Stimulated activated CD4-positive, alpha-beta T cell treated with anti-CD3 and anti-CD28 coated beads, Interleukin-4, amount 100 ng/mL, for 4 hours (primary cell): Measurements from ENCODE around the gene ARHGAP31.
"Not testable (repeated sequence)": the region's sequence is repeated elsewhere in the genome, so short reads cannot be mapped to it uniquely, and the experiment has no call there.

Source experiments
- DNase-seq, 2 experiments: peaks; one replicate each; pipeline ENCODE4 v3.0.0-alpha.2; 2020

The ARHGAP31 gene

DNA sequence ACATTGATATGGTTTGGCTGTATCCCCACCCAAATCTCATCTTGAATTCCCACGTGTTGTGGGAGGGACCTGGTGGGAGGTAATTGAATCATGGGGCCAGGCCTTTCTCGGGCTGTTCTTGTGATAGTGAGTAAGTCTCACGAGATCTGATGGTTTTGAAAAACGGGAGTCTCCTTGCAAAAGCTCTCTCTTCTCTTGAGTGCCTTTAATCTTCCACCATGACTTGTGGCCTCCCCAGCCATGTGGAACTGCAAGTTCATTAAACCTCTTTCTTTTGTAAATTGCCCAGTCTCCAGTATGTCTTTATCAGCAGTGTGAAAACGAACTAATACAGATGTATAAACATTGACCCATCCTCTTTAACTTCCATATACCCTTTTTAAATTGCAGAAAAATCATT lies 26.6 kb downstream of the ARHGAP31 start:
- DNase-seq, result not testable (repeated sequence)

DNA sequence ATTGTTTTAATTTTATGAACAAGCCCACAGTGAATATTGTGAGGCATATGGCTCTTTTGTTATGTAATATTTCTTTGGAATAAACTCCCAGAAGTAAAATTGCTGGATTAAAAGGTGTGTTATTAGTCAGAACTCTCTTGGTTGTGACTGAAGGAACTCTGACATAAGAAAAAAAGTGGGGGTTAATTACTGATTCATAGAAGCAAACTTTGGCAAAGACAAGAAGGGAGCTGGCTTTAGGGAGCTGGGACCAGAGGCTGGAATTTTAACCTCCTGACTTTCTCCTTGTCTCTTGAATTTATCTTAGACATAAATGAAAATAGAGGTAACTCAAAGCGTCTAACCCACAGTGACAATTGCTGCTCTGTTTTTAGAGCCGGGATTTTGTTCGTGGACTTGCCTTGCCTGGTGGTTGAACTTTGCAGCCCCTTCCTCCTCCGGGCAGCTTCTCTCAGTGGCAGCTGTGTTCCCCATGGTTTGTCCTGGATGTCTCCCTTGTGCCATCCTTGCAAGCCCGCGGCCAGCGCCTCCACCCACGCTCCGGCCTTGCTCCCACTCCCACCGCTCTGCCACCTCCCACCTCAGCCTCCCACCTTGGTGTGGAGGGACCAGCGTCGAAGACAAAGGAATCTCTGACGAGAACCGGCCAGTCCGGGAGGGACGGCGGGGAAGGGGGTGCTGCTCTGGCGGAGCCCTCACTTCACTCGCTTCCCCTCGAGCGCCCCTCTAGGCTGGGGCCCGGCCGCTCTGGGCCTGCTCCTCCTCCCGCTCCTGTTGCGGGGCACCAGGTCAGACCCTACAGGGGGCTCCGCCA lies 28.0 kb downstream of the ARHGAP31 start:
- no peak for DNase-seq

- peak; percentile 94 to 97 for DNase-seq
Observed at GRCh38 chr3:119322835-119323722, 28.9 kb downstream of the ARHGAP31 start.

DNA sequence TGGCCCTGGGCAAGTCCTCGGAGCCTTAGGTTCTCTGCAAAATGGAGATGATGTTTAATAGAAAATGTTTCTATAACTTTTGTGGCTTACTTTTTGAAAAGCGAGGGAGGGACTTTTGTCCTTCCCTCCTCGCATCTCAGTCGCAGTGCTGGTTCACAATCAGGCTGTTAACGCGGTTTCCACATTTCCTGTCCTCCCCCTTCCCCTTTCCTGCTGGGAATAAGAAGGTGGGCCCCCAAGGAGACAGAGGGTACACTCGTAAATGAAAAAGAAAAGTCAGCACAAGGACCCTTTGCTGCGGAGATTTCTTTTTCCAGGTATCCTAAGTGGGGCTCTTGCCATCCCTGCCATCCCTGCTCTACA lies 29.5 kb downstream of the ARHGAP31 start:
- DNase-seq, result no peak

DNA sequence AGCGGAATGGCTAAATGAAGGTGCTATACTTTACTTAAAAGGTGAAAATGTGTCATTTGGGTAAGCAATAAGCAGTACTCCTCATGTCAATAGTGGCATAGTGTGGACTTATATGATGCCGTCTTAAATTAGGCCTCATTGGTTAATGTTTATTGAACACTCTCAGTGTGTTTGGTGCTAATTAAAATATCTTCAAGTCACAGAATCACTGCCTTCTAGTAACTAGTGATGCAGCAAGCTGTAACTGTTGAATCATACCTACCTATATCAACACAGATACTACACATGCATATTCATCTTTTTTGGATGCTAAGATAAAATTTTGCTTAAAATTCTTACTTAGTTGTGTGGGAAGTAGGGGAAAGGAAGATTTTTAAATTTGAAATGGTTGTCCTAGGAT lies 30.7 kb downstream of the ARHGAP31 start:
- DNase-seq, result no peak

- no peak for DNase-seq
Observed at GRCh38 chr3:119326976-119327375, 32.8 kb downstream of the ARHGAP31 start.

- DNase-seq, result no peak
Observed at GRCh38 chr3:119329551-119329950, 35.4 kb downstream of the ARHGAP31 start.

GRCh38 chr3:119330181-119330580 lies 36.0 kb downstream of the ARHGAP31 start:
- no peak for DNase-seq

DNA sequence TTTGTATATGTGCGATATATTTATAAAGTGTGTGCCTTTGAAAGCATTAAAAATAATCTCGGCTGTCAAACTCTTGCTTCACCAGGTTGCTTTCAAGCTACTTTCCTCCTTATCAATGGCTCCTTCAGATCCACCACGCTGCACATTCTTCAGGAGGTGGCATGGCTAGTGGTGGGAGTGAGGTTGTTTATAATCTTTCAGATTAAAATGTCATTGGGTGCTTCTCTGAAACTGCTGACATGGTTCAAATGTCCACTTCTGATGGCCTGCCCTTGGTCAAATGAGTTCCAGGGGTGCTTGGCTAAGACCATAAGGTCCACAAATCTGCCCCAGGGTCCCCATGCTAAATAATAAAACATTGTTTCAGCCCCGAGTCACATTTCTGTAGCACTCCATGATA lies 36.7 kb downstream of the ARHGAP31 start:
- DNase-seq, result no peak

DNA sequence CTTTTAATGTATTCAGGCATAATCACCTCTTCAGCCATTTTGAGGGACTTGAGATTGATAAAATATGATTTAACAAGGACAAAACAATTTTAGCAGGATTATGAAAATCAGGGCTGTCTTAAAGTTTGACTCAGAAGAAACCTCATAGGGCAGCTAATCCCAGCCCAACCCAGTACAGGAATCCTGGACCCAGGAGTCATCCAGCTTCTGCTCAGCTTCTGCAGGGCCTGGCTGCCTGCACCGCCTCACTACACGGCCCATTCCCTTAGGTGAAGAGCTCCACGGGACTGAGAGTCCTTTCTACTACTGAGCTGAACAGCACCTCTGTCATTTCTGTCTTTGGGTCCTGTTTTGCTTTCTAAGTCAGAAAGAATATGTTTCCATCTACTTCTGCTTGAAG lies 37.5 kb downstream of the ARHGAP31 start:
- DNase-seq, result no peak

DNA sequence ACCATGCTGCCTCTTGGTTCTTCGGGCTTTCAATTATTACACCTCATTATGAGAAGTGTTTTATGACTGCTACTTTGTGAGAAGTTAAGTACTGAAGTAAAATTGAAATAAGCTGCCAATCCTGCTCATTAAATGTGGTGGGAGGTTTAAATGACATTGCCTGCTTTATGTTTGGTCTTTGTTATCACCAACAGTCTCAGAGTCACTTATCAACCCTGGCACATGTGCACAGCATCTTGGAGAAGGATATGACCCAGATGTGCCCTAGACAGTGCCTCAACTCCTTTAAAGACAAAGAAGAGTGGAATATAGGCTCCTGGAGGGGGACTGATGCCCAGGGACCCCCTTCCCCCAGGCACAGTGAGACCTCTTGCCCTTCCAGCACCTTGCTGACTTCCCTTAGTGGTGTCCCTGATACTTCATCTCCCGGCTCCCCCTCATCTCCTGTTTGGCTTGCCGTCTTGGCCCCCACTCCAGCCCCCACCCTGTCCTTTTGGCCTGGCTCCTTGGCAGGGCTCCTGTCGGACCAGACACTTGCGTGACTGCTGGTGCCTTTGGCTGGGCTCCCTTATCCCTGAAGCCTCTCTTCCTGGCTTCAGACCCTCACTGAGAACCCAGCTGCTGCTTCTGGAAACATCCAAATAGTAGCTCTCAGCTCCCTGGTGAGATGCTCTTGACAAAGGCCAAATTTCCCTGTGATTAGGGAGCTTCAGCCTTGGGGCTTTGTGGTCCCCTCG lies 39.8 kb downstream of the ARHGAP31 start:
- DNase-seq, result no peak

GRCh38 chr3:119336823-119337222 lies 42.6 kb downstream of the ARHGAP31 start:
- no peak for DNase-seq

DNA sequence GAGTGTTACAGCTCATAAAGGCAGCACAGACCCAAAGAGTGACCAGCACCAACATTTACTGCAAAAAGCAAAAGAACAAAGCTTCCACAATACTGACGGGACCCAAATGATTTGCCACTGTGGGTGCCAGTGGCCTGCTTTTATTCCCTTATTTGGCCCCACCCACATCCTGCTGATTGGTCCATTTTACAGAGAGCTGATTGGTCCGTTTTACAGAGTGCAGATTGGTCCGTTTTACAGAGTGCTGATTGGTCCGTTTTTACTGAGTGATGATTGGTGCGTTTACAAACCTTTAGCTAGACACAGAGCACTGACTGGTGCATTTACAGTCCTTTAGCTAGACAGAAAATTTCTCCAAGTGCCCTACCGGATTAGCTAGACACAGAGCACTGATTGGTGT lies 43.2 kb downstream of the ARHGAP31 start:
- DNase-seq, result not testable (repeated sequence)

GRCh38 chr3:119338754-119339153 lies 44.6 kb downstream of the ARHGAP31 start:
- DNase-seq, result no peak

DNA sequence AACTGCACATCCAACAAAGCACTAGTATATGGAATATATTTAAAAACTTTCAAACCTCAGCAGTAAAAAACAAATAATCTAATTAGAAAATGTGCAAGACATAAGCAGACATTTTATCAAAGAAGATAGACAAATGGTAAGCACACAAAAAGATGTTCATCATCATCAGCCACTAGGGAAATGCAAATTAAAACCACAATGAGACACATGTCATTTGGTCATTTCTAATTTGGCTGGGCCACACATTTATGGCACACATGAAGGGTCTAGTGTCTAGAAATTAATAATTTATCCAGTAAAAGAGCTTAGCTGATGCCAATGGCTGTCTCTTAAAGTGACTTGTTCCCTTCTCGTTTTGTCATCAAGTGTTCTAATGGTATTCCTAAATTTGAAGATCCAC lies 45.8 kb downstream of the ARHGAP31 start:
- no peak for DNase-seq

- DNase-seq, result no peak
Observed at GRCh38 chr3:119340446-119340845, 46.3 kb downstream of the ARHGAP31 start.

DNA sequence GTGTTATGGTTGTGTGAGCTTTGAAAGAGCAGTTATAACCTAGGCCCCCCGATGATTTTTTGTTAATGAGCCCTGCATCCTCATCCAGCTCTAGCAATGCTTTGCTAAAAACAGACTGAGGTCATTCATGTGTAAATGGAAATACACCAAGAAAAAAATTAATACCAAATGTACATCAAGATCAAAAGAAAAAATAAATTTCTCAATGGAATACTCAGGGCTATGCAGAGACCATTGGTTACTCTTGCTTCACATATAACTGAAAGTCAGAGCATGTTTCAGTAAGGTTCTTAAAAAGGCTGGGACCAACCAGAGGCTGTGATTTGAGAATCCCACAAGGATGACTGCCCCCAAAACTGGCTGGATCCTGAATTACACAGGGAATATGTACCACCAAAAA lies 48.0 kb downstream of the ARHGAP31 start:
- DNase-seq, result no peak

DNA sequence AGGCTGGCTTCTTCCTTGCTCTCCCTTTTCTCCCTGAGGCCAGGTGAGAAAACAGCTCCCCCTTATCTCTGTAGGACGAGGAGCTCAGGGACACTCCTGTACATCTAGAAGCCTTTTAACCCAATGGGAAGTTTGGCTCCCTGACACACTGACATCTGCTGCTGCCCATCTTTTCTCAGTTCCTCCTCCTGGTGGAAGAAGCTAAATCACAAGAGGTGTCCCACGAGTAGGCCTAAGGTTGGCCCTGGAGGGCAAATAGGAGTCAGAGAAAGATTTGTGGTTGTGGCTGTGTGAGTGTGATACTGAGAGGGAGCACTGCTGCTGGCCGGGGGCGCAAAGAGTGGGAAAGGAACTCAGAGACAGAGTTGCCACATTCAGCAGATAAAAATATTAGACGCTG lies 49.5 kb downstream of the ARHGAP31 start:
- no peak for DNase-seq

DNA sequence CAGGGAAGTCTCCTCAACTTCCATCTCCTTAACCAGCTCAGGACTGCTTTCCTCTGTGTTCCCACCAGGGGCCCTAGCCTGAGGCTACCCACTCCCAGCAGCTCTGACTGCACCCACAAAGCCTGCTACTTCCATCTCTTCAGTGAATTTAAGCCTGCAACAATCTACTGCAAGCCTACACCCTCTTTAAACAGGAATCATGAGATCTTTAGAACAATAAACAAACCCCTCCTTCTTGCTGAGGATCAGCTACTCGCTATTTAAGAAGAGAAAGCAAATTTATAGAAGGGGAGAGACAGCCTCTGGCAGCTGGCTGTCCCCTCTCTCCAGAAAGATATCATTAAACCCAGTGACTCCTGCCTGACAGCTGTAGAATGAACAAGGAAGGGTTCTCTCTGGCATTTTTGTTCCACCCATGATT lies 51.9 kb downstream of the ARHGAP31 start:
- DNase-seq, result no peak

GRCh38 chr3:119347036-119347435 lies 52.9 kb downstream of the ARHGAP31 start:
- no peak for DNase-seq

GRCh38 chr3:119349354-119350041 lies 55.3 kb downstream of the ARHGAP31 start:
- DNase-seq, result no peak

GRCh38 chr3:119350114-119350513 lies 55.9 kb downstream of the ARHGAP31 start:
- no peak for DNase-seq

DNA sequence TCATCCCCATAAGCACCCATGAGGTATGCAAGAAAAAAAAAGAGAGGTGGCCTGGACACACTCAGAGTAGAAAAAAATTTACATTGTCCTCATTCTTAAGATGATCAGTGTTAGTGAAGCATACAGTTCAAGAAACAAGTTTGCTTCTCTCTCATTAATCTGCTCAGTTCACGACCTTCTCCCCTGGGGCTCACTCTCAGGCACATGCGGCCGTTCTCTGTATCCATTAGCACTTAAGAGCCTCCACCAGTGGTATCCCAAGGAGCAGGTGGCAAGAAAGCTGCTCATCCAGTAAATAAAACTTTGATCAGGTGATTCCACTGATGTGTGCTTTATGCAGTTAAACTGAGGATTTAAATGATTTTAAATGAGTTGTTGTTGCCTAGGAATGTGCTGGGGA lies 57.4 kb downstream of the ARHGAP31 start:
- DNase-seq, result no peak
